Retinal pigment epithelial cell (primary cell): ENCODE results near the gene SERPINF2.

Experiments
- DNase-seq: peaks from one replicate; pipeline ENCODE4 v3.0.0-alpha.2; 2010; ENCODE audit warnings: low read depth
- H3K4me3 ChIP-seq: 2 replicates; pipeline ENCODE4 v1.5.1; 2011; ENCODE audit warnings: mild to moderate bottlenecking, low read length, control low read depth, moderate library complexity
- TF ChIP-seq, protein P1 (sequence below): conservative IDR thresholded peaks from 2 replicates; pipeline ENCODE4 v1.5.1; 2011; ENCODE audit warnings: low read depth, low read length, control low read depth, inconsistent platforms

The SERPINF2 gene

DNA sequence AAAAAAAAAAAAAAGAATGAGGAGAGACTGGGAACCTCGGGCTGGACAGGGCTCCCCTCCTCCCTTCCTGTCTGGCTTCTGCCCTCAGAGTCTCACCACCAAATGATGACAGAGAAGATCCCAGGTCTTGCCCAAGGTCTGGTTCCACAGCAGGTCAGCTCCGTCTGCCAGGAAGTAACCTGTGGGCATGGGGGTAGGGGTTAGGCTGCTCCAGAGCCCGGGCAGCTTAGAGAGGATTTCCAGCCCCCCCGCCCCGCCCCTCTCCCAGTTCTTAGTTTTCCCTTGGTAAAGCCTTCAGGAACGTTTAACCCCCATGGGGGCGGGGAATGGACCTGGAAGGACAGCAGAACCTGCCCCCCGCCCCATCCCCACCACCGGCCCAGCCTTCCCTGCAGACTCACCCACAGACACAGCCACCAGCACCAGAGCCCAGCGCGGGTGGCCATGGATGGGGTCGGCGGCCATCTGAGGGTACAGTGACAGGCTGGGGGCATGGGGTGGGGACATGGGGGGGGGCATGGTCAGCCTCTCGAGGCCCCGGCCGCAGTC is 33.2 kb upstream of the SERPINF2 start:
- TF ChIP-seq, protein P1, sequence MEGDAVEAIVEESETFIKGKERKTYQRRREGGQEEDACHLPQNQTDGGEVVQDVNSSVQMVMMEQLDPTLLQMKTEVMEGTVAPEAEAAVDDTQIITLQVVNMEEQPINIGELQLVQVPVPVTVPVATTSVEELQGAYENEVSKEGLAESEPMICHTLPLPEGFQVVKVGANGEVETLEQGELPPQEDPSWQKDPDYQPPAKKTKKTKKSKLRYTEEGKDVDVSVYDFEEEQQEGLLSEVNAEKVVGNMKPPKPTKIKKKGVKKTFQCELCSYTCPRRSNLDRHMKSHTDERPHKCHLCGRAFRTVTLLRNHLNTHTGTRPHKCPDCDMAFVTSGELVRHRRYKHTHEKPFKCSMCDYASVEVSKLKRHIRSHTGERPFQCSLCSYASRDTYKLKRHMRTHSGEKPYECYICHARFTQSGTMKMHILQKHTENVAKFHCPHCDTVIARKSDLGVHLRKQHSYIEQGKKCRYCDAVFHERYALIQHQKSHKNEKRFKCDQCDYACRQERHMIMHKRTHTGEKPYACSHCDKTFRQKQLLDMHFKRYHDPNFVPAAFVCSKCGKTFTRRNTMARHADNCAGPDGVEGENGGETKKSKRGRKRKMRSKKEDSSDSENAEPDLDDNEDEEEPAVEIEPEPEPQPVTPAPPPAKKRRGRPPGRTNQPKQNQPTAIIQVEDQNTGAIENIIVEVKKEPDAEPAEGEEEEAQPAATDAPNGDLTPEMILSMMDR: no peak
- H3K4me3 ChIP-seq: peak overlapping the region; percentile 56

DNA sequence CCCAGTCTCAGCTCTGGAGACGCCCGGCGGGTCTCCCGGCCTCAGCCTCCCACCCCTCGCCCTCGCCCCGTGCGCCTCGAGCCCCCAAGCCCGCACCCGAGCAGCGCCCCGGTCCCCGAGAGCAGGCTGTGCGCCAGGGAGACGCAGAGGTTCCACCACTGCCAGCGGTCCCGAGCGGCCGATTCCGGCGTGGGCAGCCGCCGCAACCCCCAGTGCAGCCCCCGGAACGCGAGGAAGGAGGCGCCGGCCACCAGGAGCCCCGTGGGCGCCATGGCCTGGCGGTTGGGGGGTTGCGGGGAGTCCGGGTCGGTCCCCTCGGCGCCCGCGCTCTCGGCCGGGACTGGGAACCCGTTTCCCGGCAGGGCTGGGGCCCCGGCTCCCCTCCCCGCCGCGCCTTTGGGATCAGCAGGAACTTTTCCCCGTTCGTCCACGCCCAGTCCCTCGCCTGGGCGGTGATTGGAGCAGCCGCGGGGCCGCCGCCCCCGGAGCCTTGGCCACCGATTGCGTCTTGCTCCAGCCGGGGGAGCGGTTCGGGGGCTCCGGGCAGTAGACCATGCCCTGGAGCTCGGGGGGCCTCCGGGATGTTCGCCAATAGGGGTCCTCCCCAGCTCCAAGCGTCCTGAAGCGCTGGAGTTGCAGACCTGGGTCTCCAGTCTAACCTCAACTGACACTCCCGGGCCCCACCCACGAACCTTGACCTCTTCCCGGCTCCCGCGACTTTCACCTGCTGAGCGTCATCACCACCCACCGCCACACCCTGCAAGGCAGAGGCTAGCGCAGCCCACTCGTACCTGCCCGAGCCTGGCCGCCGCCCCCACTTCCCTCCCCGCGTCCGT is 32.5 kb upstream of the SERPINF2 start, which contains the start of gene TLCD2:
Gene TLCD2 (minus strand): TSS at position 407 of the 836 bp plus-strand sequence. CDS start 135 bp downstream, at position 272.
- DNase-seq: no peak
- H3K4me3 ChIP-seq: peak within 1 kb of the TSS; percentile 56
- TF ChIP-seq, protein P1: no peak

More for the DNA sequence above, 33.2 kb upstream of the SERPINF2 start:
- no peak for DNase-seq

DNA sequence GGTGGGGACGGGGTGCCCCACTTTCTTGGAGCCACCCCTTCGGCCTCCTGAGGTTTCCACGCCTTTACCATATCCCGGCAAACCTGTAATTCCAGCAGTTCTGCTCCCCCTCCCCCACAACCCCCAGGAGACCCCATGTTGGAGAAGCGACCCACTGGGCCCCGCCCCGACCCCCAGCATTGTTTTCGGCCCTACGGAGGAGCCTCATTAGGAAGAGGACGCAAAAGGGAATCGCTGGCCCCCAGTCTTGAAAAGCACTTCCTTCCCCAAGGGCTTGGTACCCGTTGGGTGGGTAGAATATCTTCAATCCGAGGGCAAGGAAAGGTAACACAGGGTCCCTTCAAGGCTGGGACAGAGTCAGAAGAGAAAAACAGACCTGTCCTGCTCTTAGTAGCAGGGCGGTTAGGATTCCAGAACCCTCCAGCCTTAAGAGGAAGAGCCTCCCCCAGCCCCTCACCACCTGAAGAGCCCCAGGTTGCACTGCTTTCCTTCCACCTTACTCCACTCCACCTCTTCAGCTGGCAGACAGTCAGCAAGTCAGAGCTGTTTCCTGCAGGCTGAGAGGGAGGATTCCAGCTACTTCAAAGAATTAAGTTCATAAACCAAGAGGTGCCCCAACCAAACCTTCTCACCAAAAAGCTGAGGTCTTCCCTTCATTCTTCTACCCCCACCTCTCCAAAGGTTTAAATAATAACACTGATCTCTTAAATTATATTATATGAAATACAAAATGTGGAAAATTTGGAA is 31.7 kb upstream of the SERPINF2 start:
- TF ChIP-seq, protein P1: no peak
- peak overlapping the region; percentile 56 for H3K4me3 ChIP-seq
- no peak for DNase-seq

DNA sequence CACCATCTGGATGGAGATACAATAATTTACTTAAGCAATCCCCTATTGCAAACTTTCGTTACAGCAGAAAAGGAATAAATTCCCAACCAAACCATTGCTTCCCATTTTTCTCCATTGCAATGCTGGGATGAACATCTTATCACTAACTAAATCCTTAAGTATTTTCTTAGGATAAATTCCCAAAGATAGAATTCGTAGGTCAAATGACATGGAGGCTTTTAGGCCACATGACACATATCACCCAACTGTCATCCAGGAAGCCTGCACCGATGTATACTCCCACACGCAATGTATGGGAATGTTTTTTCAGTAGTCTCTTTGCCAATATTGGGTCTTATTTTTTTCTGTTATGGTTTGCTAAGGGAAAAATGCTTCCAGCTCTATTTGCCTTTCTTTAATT is 30.9 kb upstream of the SERPINF2 start:
- DNase-seq: no peak
- H3K4me3 ChIP-seq: no peak overlapping the region

DNA sequence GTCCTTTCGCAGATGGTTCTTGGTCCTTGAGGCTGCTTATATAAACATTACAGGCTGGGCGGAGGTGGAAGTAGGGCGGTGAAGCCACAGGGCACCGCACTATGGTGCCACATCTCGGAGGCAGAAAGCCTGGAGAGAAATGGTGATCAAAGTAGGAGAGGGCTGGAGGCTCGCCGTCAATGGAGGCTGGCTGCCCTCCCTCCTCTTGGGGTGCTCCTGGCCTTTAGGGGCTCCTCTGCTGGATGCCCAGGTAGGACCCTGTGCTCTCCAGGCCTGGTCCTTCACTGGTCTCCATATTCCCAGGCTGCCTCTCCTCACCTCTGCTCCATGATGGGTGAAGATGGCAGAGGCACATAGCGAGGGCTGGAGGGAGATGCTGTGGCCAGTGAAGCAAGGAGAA is 30.4 kb upstream of the SERPINF2 start:
- no peak overlapping the region for H3K4me3 ChIP-seq
- DNase-seq: no peak
- TF ChIP-seq, protein P1: no peak

More for the DNA sequence above, 30.9 kb upstream of the SERPINF2 start:
- TF ChIP-seq, protein P1: no peak

DNA sequence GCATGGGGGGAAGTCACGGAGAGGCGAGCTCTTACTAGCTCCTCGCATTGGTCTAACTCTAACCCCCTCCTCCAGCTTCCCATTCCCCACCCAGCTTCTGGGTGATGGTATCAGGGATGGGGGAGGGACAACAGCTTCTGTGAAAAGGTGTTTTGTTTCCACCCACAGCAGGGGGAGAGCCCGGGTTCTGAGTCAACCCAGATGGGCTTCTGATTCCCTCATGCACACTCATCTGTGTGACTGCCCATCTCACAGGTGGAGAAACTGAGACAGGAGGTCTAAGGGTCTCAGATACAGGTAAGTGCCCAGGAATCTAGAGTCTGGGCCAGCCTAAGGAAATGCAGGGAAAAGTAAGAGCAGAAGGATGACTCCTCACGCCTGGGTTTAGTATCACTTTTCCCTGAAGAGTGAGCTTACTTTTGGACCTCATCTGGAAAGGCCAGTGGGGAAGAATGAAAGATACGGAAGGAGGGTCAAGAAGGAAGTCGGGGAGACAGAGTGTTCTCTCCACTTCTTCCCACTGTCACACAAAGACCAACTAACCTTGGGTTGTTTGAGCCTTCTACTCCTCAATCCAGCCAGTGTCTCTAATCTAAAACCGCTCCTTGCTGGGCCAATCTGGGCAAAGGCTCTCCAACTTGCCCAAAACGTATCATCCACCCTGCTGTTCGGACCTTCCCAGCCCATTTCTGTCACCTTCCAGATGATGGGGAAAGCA is 29.4 kb upstream of the SERPINF2 start:
- TF ChIP-seq, protein P1: no peak
- peak overlapping the region; percentile 87 for H3K4me3 ChIP-seq
- no peak for DNase-seq
